ENCODE data around the gene CCDC152.

Gene CCDC152

DNA sequence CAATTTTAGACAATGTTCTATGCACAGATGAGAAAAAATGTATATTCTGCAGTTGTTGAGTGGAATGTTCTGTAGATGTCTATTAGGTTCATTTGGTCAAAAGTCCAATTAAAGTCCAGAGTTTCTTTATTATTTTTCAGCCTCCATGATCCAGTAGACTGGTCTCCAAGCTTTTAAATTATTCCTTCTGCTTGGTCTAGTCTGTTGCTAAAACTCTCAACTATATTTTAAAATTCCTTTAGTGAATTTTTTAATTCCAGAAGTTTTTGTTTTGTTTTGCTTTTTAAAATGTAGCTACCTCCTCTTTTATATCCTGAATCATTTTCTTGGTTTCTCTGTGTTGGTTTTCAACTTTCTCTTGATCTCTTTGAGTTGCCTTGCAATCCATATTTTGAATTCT lies 30.5 kb downstream of the CCDC152 start:
- POLR2A ChIA-PET, result no interaction called here
- no peak for DNase-seq (ENCODE audit: extremely low spot score)
- CTCF ChIA-PET, result no interaction called here
- TF ChIP-seq, protein P1, sequence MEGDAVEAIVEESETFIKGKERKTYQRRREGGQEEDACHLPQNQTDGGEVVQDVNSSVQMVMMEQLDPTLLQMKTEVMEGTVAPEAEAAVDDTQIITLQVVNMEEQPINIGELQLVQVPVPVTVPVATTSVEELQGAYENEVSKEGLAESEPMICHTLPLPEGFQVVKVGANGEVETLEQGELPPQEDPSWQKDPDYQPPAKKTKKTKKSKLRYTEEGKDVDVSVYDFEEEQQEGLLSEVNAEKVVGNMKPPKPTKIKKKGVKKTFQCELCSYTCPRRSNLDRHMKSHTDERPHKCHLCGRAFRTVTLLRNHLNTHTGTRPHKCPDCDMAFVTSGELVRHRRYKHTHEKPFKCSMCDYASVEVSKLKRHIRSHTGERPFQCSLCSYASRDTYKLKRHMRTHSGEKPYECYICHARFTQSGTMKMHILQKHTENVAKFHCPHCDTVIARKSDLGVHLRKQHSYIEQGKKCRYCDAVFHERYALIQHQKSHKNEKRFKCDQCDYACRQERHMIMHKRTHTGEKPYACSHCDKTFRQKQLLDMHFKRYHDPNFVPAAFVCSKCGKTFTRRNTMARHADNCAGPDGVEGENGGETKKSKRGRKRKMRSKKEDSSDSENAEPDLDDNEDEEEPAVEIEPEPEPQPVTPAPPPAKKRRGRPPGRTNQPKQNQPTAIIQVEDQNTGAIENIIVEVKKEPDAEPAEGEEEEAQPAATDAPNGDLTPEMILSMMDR (IDR thresholded peaks at IDR 0.05; ENCODE audit: control extremely low read depth, extremely low read depth, low read depth, missing control alignments), result no peak

DNA sequence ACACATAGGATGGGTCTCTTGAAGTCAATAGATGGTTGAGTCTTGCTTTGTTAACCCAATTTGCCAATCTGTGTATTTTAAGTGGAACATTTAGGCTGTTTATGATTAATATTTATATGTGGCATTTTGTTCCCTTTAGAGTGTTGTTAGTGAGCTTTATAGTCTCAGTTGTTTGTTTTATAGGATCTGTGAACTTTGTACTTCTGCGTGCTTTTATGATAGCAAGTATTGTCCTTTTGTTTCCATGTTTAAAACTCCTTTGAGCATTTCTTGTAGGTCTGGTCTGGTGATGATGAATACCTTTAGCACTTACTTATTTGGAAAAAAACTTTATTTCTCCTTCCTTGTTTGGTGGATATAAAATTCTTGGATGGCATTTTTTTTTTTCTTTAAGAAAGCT lies 31.2 kb downstream of the CCDC152 start:
- TF ChIP-seq, protein P1 (IDR thresholded peaks at IDR 0.05; ENCODE audit: control extremely low read depth, extremely low read depth, low read depth, missing control alignments), result no peak
- POLR2A ChIA-PET, result no interaction called here
- no peak for DNase-seq (ENCODE audit: extremely low spot score)
- CTCF ChIA-PET, result no interaction called here

GRCh38 chr5:42791151-42791550 lies 34.5 kb downstream of the CCDC152 start:
- no peak for DNase-seq (ENCODE audit: extremely low spot score)
- TF ChIP-seq, protein P1 (IDR thresholded peaks at IDR 0.05; ENCODE audit: control extremely low read depth, extremely low read depth, low read depth, missing control alignments), result no peak
- CTCF ChIA-PET, result no interaction called here
- POLR2A ChIA-PET, result no interaction called here

- no peak for DNase-seq (ENCODE audit: extremely low spot score)
- ChIA-PET POLR2A (no interaction called here), CTCF (no interaction called here)
- TF ChIP-seq, protein P1 (IDR thresholded peaks at IDR 0.05; ENCODE audit: control extremely low read depth, extremely low read depth, low read depth, missing control alignments), result no peak
Measured at GRCh38 chr5:42798284-42799240, 41.9 kb downstream of the CCDC152 start.

GRCh38 chr5:42799241-42799608 lies 42.6 kb downstream of the CCDC152 start:
- DNase-seq (ENCODE audit: extremely low spot score), result no peak
- TF ChIP-seq, protein P1 (IDR thresholded peaks at IDR 0.05; ENCODE audit: control extremely low read depth, extremely low read depth, low read depth, missing control alignments), result no peak
- CTCF ChIA-PET, result no interaction called here
- POLR2A ChIA-PET, result no interaction called here

- ChIA-PET CTCF (interaction anchor here (0.7 kb wide), 1 partner anchor 25 kb away, joined by 3 read pairs; no protein-coding TSS in a partner anchor), POLR2A (no interaction called here)
- DNase-seq (ENCODE audit: extremely low spot score), result no peak
- TF ChIP-seq, protein P1 (IDR thresholded peaks at IDR 0.05; ENCODE audit: control extremely low read depth, extremely low read depth, low read depth, missing control alignments), result no peak
Measured at GRCh38 chr5:42799668-42800114, 43.1 kb downstream of the CCDC152 start.
